GDM1 (cell line): ENCODE data around the gene MEGF6.

Source experiments
- DNase-seq: peaks from one replicate; lab custom pipeline; 2025; lab: John Stamatoyannopoulos, UW

Gene MEGF6

GRCh38 chr1:3502641-3503524 lies 108.4 kb downstream of the MEGF6 start:
- no peak for DNase-seq

- DNase-seq = no peak
Measured at GRCh38 chr1:3501856-3502640, 109.3 kb downstream of the MEGF6 start.

- DNase-seq = no peak
Measured at GRCh38 chr1:3501437-3501836, 109.9 kb downstream of the MEGF6 start.

GRCh38 chr1:3500265-3500835 lies 111.0 kb downstream of the MEGF6 start:
- DNase-seq = no peak

GRCh38 chr1:3499611-3500010 lies 111.7 kb downstream of the MEGF6 start:
- DNase-seq = no peak

GRCh38 chr1:3498986-3499385 lies 112.3 kb downstream of the MEGF6 start:
- DNase-seq = no peak

- no peak for DNase-seq
Measured at GRCh38 chr1:3498246-3498930, 112.9 kb downstream of the MEGF6 start.

- no peak for DNase-seq
Measured at GRCh38 chr1:3497521-3497920, 113.8 kb downstream of the MEGF6 start.

GRCh38 chr1:3496916-3497315 lies 114.4 kb downstream of the MEGF6 start:
- no peak for DNase-seq

GRCh38 chr1:3495776-3496745 lies 115.2 kb downstream of the MEGF6 start:
- DNase-seq = no peak

- no peak for DNase-seq
Measured at GRCh38 chr1:3494321-3495308, 116.7 kb downstream of the MEGF6 start.

GRCh38 chr1:3492545-3493246 lies 118.6 kb downstream of the MEGF6 start:
- DNase-seq = no peak

- DNase-seq = peak; percentile 42
Measured at GRCh38 chr1:3491291-3492246, 119.7 kb downstream of the MEGF6 start.

- DNase-seq = no peak
Measured at GRCh38 chr1:3490046-3490745, 121.1 kb downstream of the MEGF6 start.

- DNase-seq = no peak
Measured at GRCh38 chr1:3488432-3488831, 122.9 kb downstream of the MEGF6 start.

GRCh38 chr1:3485016-3485415 lies 126.3 kb downstream of the MEGF6 start:
- DNase-seq = no peak

GRCh38 chr1:3483801-3484444 lies 127.4 kb downstream of the MEGF6 start:
- DNase-seq = no peak
